OCI-LY7 (cell line): ENCODE data around the gene HDAC4.

Experiments
- EZH2phosphoT487 ChIP-seq: fragments of 200-600 bp; sonication (generic); IDR thresholded peaks from 2 replicates; pipeline ENCODE4 v1.6.1; 2018; ENCODE audit warnings: low read depth, borderline replicate concordance, mild to moderate bottlenecking, mixed run types, antibody characterized with exemption, low read length, moderate library complexity, mixed read lengths
- TF ChIP-seq, protein P1 (sequence below): fragments of 200-600 bp; sonication (generic); conservative IDR thresholded peaks from 2 replicates; pipeline ENCODE4 v1.5.1; 2014; ENCODE audit warnings: mild to moderate bottlenecking, antibody characterized with exemption, low read length, moderate library complexity, mixed read lengths

DNA sequence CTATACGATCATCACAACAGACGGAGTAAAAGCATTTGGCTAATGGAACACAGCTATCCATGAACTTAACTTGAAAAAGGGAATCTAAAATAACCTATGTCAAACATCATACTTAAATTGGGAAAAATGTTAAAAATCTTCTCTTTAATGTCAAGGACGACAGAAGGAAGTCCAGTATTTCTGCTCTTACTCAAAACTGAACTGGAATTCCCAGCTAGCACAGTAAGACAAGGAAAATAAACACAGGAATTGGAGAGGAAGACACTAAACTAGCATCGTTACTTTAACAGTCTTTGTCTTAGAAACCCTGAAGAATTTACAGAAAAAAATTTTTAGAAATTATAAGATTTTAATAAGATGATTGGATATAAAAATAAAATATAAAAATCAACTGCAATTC lies 112.6 kb downstream of the HDAC4 start:
- TF ChIP-seq, protein P1, sequence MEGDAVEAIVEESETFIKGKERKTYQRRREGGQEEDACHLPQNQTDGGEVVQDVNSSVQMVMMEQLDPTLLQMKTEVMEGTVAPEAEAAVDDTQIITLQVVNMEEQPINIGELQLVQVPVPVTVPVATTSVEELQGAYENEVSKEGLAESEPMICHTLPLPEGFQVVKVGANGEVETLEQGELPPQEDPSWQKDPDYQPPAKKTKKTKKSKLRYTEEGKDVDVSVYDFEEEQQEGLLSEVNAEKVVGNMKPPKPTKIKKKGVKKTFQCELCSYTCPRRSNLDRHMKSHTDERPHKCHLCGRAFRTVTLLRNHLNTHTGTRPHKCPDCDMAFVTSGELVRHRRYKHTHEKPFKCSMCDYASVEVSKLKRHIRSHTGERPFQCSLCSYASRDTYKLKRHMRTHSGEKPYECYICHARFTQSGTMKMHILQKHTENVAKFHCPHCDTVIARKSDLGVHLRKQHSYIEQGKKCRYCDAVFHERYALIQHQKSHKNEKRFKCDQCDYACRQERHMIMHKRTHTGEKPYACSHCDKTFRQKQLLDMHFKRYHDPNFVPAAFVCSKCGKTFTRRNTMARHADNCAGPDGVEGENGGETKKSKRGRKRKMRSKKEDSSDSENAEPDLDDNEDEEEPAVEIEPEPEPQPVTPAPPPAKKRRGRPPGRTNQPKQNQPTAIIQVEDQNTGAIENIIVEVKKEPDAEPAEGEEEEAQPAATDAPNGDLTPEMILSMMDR: no peak
- no peak for TF ChIP-seq EZH2phosphoT487
